HEK293 (cell line): Measurements from ENCODE around the gene GNAZ.
"Not testable (repeated sequence)": the region's sequence is repeated elsewhere in the genome, so short reads cannot be mapped to it uniquely, and the experiment has no call there.

Experiments
- SETDB1 ChIP-seq: IDR thresholded peaks from one replicate; pipeline ENCODE4 v1.6.1; 2017; ENCODE audit warnings: mild to moderate bottlenecking, low read length, moderate library complexity, mixed read lengths; ENCODE audit not compliant: insufficient read length
- TF ChIP-seq, protein P1 (sequence below): fragments of 450-650 bp; formaldehyde crosslinking; IDR thresholded peaks from 2 replicates; pipeline ENCODE4 v1.5.1; 2016; ENCODE audit warnings: missing biosample characterization, missing genetic modification characterization
- TF ChIP-seq, protein P2 (sequence below): fragments of 450-650 bp; formaldehyde crosslinking; IDR thresholded peaks from 2 replicates; pipeline ENCODE4 v1.5.1; 2017; ENCODE audit warnings: missing biosample characterization, missing genetic modification characterization

DNA sequence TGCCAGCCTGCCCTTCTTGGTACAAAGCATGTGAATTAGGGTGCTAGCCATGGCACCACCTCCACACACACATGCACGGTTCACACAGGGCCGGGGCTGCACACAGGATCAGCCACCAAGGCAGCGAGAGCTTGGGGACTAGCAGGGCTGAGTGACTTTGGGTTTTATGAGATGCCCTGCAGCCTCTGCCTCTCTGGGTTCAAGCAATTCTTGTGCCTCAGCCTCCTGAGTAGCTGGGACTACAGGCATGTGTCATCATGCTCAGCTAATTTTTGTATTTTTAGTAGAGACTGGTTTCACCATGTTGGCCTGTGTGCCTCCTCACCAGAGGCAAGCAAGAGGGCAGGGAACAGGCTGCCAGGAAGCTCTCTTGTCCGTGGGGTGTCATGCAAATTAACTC lies 66.7 kb downstream of the GNAZ start:
- not testable (repeated sequence) for TF ChIP-seq SETDB1
- TF ChIP-seq, protein P1, sequence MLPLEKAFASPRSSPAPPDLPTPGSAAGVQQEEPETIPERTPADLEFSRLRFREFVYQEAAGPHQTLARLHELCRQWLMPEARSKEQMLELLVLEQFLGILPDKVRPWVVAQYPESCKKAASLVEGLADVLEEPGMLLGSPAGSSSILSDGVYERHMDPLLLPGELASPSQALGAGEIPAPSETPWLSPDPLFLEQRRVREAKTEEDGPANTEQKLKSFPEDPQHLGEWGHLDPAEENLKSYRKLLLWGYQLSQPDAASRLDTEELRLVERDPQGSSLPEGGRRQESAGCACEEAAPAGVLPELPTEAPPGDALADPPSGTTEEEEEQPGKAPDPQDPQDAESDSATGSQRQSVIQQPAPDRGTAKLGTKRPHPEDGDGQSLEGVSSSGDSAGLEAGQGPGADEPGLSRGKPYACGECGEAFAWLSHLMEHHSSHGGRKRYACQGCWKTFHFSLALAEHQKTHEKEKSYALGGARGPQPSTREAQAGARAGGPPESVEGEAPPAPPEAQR (tag by site-specific recombination): not testable (repeated sequence)
- TF ChIP-seq, protein P2, sequence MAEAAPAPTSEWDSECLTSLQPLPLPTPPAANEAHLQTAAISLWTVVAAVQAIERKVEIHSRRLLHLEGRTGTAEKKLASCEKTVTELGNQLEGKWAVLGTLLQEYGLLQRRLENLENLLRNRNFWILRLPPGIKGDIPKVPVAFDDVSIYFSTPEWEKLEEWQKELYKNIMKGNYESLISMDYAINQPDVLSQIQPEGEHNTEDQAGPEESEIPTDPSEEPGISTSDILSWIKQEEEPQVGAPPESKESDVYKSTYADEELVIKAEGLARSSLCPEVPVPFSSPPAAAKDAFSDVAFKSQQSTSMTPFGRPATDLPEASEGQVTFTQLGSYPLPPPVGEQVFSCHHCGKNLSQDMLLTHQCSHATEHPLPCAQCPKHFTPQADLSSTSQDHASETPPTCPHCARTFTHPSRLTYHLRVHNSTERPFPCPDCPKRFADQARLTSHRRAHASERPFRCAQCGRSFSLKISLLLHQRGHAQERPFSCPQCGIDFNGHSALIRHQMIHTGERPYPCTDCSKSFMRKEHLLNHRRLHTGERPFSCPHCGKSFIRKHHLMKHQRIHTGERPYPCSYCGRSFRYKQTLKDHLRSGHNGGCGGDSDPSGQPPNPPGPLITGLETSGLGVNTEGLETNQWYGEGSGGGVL (tag by site-specific recombination): not testable (repeated sequence)
